ENCODE measurements around the gene SLIT3.

DNA sequence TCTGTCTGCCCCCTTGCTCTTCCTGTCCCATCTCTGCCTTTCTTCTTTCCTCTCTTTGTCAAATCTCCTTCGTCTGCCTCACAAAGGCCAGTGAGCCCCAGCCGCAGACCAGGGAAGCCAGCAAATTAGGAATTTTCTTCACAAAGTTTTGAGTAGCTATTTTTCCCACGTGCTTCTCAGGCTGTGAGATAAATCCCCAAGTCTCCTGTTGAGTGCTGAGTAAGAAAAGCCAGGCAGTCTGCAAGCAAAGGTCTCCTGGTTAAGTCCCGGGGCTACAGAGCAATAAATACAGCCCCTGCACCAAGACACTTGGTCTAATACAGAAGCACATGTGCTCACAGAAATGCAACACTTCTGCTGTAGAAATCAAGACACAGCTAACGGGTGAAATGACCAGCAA lies 284.9 kb downstream of the SLIT3 start:
- TF ChIP-seq, protein P1, sequence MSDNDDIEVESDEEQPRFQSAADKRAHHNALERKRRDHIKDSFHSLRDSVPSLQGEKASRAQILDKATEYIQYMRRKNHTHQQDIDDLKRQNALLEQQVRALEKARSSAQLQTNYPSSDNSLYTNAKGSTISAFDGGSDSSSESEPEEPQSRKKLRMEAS (IDR thresholded peaks at IDR 0.05; ENCODE audit: insufficient read depth, insufficient read length), result no peak
- no peak for TF ChIP-seq POLR2A (IDR thresholded peaks at IDR 0.05; ENCODE audit: low read depth, low read length)
- TF ChIP-seq, protein P2, sequence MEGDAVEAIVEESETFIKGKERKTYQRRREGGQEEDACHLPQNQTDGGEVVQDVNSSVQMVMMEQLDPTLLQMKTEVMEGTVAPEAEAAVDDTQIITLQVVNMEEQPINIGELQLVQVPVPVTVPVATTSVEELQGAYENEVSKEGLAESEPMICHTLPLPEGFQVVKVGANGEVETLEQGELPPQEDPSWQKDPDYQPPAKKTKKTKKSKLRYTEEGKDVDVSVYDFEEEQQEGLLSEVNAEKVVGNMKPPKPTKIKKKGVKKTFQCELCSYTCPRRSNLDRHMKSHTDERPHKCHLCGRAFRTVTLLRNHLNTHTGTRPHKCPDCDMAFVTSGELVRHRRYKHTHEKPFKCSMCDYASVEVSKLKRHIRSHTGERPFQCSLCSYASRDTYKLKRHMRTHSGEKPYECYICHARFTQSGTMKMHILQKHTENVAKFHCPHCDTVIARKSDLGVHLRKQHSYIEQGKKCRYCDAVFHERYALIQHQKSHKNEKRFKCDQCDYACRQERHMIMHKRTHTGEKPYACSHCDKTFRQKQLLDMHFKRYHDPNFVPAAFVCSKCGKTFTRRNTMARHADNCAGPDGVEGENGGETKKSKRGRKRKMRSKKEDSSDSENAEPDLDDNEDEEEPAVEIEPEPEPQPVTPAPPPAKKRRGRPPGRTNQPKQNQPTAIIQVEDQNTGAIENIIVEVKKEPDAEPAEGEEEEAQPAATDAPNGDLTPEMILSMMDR (IDR thresholded peaks at IDR 0.05; ENCODE audit: extremely low read depth in 1 of 2, insufficient read depth in 1 of 2, low read depth in 1 of 2, low read length in 2 of 2), result no peak
